Spinal cord (tissue), 10 donors: ENCODE results near the gene NTMT1. TPM values are rescaled to one million over a fixed set of nuclear protein-coding genes. Genes with fewer than 3 reads are reported as not detected.

Experiments used
- DNase-seq, 6 donors: peaks; one replicate each; pipeline versions ENCODE4 v3.0.0 to v3.0.0-alpha.2; 2013 to 2015; ENCODE audit warnings: low spot score in 6 of 6, low read depth in 4 of 6
- H3K27ac ChIP-seq: one replicate; pipeline ENCODE4 v1.5.1; 2013; ENCODE audit warnings: low read depth, low read length, control low read depth
- H3K27me3 ChIP-seq: one replicate; pipeline ENCODE4 v1.6.1; 2013; ENCODE audit warnings: low read length; ENCODE audit not compliant: control insufficient read depth, insufficient read depth
- H3K36me3 ChIP-seq: one replicate; pipeline ENCODE4 v1.6.1; 2013; ENCODE audit warnings: low read length; ENCODE audit not compliant: control insufficient read depth, insufficient read depth
- H3K4me1 ChIP-seq: one replicate; pipeline ENCODE4 v1.6.1; 2013; ENCODE audit warnings: low read length; ENCODE audit not compliant: control insufficient read depth, insufficient read depth
- H3K4me3 ChIP-seq: one replicate; pipeline ENCODE4 v1.5.1; 2013; ENCODE audit warnings: low read depth, low read length, control low read depth
- H3K9me3 ChIP-seq: one replicate; pipeline ENCODE4 v1.6.1; 2013; ENCODE audit warnings: low read length; ENCODE audit not compliant: control insufficient read depth, insufficient read depth
- WGBS: methylation state at CpG from one replicate; pipeline ENCODE4 v1.1.5; 2013; ENCODE audit warnings: missing lambda C conversion rate; ENCODE audit not compliant: insufficient coverage; 5-methylcytosine and 5-hydroxymethylcytosine counted together
- polyA plus RNA-seq, 2 donors: library from polyadenylated mRNA; unstranded; fragments of 120-200 nt; gene quantifications; one replicate each; pipeline ENCODE4 v1.2.1, GENCODE V29; 2013; ENCODE audit not compliant: insufficient read length in 2 of 2
- total RNA-seq, 2 donors: library from RNA; depleted of rRNA in 1 of 2; stranded (reverse); fragments of 120-200 nt in 1 of 2; fragments of >200 nt in 1 of 2; gene quantifications; one replicate each; pipeline versions ENCODE4 v1.2.3 to v1.2.4, GENCODE V29; 2013 to 2014
- donor health status: healthy.

NTMT1 gene
- total and polyA plus RNA-seq, 4 donors, result 15.9 to 39.9 (median 32.4) TPM

- no peaks in the 10 kb centered on the region for H3K36me3 ChIP-seq
- no peak overlapping the region for H3K27ac ChIP-seq
- H3K4me3 ChIP-seq, result no peak overlapping the region
- peaks cover 24% of the 10 kb centered on the region for H3K27me3 ChIP-seq
- peaks cover 31% of the 10 kb centered on the region for H3K4me1 ChIP-seq
- no peak for DNase-seq
- WGBS, result 67% methylated on average over 5 of the region's 9 CpGs
- no peaks in the 10 kb centered on the region for H3K9me3 ChIP-seq
These were observed 45.1 kb downstream of the NTMT1 start for GRCh38 chr9:129671065-129671464.

- WGBS, result 86% methylated on average over 4 of the region's 7 CpGs
- no peak for DNase-seq
- peaks cover 27% of the 10 kb centered on the region for H3K4me1 ChIP-seq
- H3K27ac ChIP-seq, result no peak overlapping the region
- no peak overlapping the region for H3K4me3 ChIP-seq
- H3K9me3 ChIP-seq, result no peaks in the 10 kb centered on the region
- H3K36me3 ChIP-seq, result no peaks in the 10 kb centered on the region
- peaks cover 19% of the 10 kb centered on the region for H3K27me3 ChIP-seq
These were observed 45.6 kb downstream of the NTMT1 start for GRCh38 chr9:129671519-129671918.

- H3K9me3 ChIP-seq, result no peaks in the 10 kb centered on the region
- 92% methylated on average over 6 of the region's 8 CpGs for WGBS
- DNase-seq, result no peak
- peaks cover 11% of the 10 kb centered on the region for H3K27me3 ChIP-seq
- H3K36me3 ChIP-seq, result no peaks in the 10 kb centered on the region
- no peak overlapping the region for H3K27ac ChIP-seq
- no peak overlapping the region for H3K4me3 ChIP-seq
- H3K4me1 ChIP-seq, result peaks cover 33% of the 10 kb centered on the region
These were observed 46.7 kb downstream of the NTMT1 start for GRCh38 chr9:129672702-129673101.

GRCh38 chr9:129673602-129674001 is 47.6 kb downstream of the NTMT1 start:
- no peak overlapping the region for H3K4me3 ChIP-seq
- no peaks in the 10 kb centered on the region for H3K36me3 ChIP-seq
- peaks cover 3% of the 10 kb centered on the region for H3K27me3 ChIP-seq
- DNase-seq, result no peak
- H3K4me1 ChIP-seq, result peaks cover 33% of the 10 kb centered on the region
- no peak overlapping the region for H3K27ac ChIP-seq
- 77% methylated on average over 7 of the region's 12 CpGs for WGBS
- H3K9me3 ChIP-seq, result no peaks in the 10 kb centered on the region

GRCh38 chr9:129674229-129674628 is 48.3 kb downstream of the NTMT1 start:
- Histone ChIP-seq H3K9me3 (no peaks in the 10 kb centered on the region), H3K27ac (no peak overlapping the region), H3K36me3 (no peaks in the 10 kb centered on the region), H3K4me1 (peaks cover 33% of the 10 kb centered on the region), H3K4me3 (no peak overlapping the region), H3K27me3 (peaks cover 3% of the 10 kb centered on the region)
- 86% methylated on average over 7 of the region's 7 CpGs for WGBS
- no peak for DNase-seq

- Histone ChIP-seq H3K27me3 (peaks cover 3% of the 10 kb centered on the region), H3K36me3 (no peaks in the 10 kb centered on the region), H3K27ac (no peak overlapping the region), H3K4me1 (peaks cover 32% of the 10 kb centered on the region), H3K4me3 (no peak overlapping the region), H3K9me3 (no peaks in the 10 kb centered on the region)
- peak in 1 of 6 donors; percentile 51 for DNase-seq
- whole genome bisulfite sequencing, result 48% methylated on average over 27 of the region's 27 CpGs
These were observed 49.7 kb downstream of the NTMT1 start for GRCh38 chr9:129675620-129676019.

GRCh38 chr9:129676287-129676686 is 50.3 kb downstream of the NTMT1 start:
- peaks cover 25% of the 10 kb centered on the region for H3K4me1 ChIP-seq
- no peaks in the 10 kb centered on the region for H3K36me3 ChIP-seq
- WGBS, result 83% methylated on average over 4 of the region's 4 CpGs
- no peaks in the 10 kb centered on the region for H3K9me3 ChIP-seq
- DNase-seq, result no peak
- no peak overlapping the region for H3K4me3 ChIP-seq
- H3K27me3 ChIP-seq, result peaks cover 3% of the 10 kb centered on the region
- H3K27ac ChIP-seq, result no peak overlapping the region

- 76% methylated on average over 9 of the region's 12 CpGs for WGBS
- Histone ChIP-seq H3K4me3 (no peak overlapping the region), H3K36me3 (no peaks in the 10 kb centered on the region), H3K27me3 (peaks cover 3% of the 10 kb centered on the region), H3K27ac (no peak overlapping the region), H3K4me1 (peaks cover 25% of the 10 kb centered on the region), H3K9me3 (no peaks in the 10 kb centered on the region)
- peak in 2 of 6 donors; percentile 25 to 28 for DNase-seq
These were observed 51.0 kb downstream of the NTMT1 start for GRCh38 chr9:129676975-129677374.

GRCh38 chr9:129677456-129677855 is 51.5 kb downstream of the NTMT1 start:
- Histone ChIP-seq H3K27ac (no peak overlapping the region), H3K36me3 (no peaks in the 10 kb centered on the region), H3K4me3 (no peak overlapping the region), H3K9me3 (no peaks in the 10 kb centered on the region), H3K27me3 (peaks cover 3% of the 10 kb centered on the region), H3K4me1 (peaks cover 25% of the 10 kb centered on the region)
- 33% methylated on average over 2 of the region's 9 CpGs for WGBS
- peak in 1 of 6 donors; percentile 54 for DNase-seq

GRCh38 chr9:129678844-129679243 is 52.9 kb downstream of the NTMT1 start:
- WGBS, result 75% methylated on average over 9 of the region's 9 CpGs
- H3K27me3 ChIP-seq, result peaks cover 3% of the 10 kb centered on the region
- no peak overlapping the region for H3K27ac ChIP-seq
- no peak for DNase-seq
- H3K36me3 ChIP-seq, result no peaks in the 10 kb centered on the region
- peaks cover 21% of the 10 kb centered on the region for H3K4me1 ChIP-seq
- no peak overlapping the region for H3K4me3 ChIP-seq
- H3K9me3 ChIP-seq, result no peaks in the 10 kb centered on the region
